Activated CD8-positive, alpha-beta T cell treated with anti-CD3 and anti-CD28 coated beads for 36 hours (primary cell): ENCODE results near the gene COL5A1. TPM values are rescaled to one million over a fixed set of nuclear protein-coding genes. Genes with fewer than 3 reads are reported as not detected.

Experiments used
- ATAC-seq: fragments of 200-7000 bp; cut with Tn5 transposase; one replicate; pipeline ENCODE4 v1.10.0; 2021; ENCODE audit warnings: mild to moderate bottlenecking, moderate library complexity
- CTCF ChIA-PET: fragments of 350-600 bp; sonication (Branson Sonifier 250); formaldehyde crosslinking; loops from one replicate; lab custom pipeline; 2021; ENCODE audit warnings: antibody characterized with exemption; lab: Charles Lee
- POLR2A ChIA-PET: fragments of 350-600 bp; sonication (Branson Sonifier 250); formaldehyde crosslinking; loops from one replicate; lab custom pipeline; 2021; ENCODE audit warnings: antibody characterized with exemption; lab: Charles Lee
- DNase-seq: peaks from one replicate; pipeline ENCODE4 v3.0.0-alpha.2; 2020
- H3K27ac Mint-ChIP-seq: one replicate; pipeline ENCODE4 v1.8.0; 2021; ENCODE audit warnings: mild to moderate bottlenecking, mixed read lengths
- H3K27me3 Mint-ChIP-seq: one replicate; pipeline ENCODE4 v1.8.0; 2021; ENCODE audit warnings: mixed read lengths
- H3K36me3 Mint-ChIP-seq: one replicate; pipeline ENCODE4 v1.8.0; 2021; ENCODE audit warnings: low read depth, mixed read lengths
- H3K4me1 Mint-ChIP-seq: one replicate; pipeline ENCODE4 v1.8.0; 2021; ENCODE audit warnings: low read depth, mixed read lengths
- H3K4me3 Mint-ChIP-seq: one replicate; pipeline ENCODE4 v1.8.0; 2021; ENCODE audit warnings: mild to moderate bottlenecking, moderate library complexity, mixed read lengths
- H3K9me3 Mint-ChIP-seq: one replicate; pipeline ENCODE4 v1.8.0; 2021; ENCODE audit warnings: mixed read lengths
- CTCF ChIP-seq: fragments of 200-600 bp; IDR thresholded peaks from one replicate; pipeline ENCODE4 v1.8.0; 2022; ENCODE audit warnings: antibody characterized with exemption, mild to moderate bottlenecking
- intact Hi-C: fragments of 100-400 bp; cut with micrococcal nuclease; formaldehyde crosslinking; loops from one replicate; pipeline ENCODE4 v1.10.0; 2022
- total RNA-seq, 2 experiments: library from RNA; stranded (reverse); gene quantifications; one replicate each; pipeline ENCODE4 v1.2.3, GENCODE V29; 2021

The COL5A1 gene
- total RNA-seq, 2 experiments from 2014 or later: 0.29 to 0.34 TPM

- no peak for DNase-seq
- CTCF ChIA-PET: interaction anchor here (1.0 kb wide), 1 partner anchor 243 kb away, joined by 3 read pairs; no protein-coding TSS in a partner anchor
- Mint-ChIP-seq H3K4me3 (no peak overlapping the region), H3K36me3 (no peaks in the 10 kb centered on the region), H3K27ac (no peak overlapping the region), H3K27me3 (peaks cover 1% of the 10 kb centered on the region), H3K4me1 (peaks cover 5% of the 10 kb centered on the region), H3K9me3 (no peaks in the 10 kb centered on the region)
- no peak for ATAC-seq
- intact Hi-C loops: no loop called here
- POLR2A ChIA-PET: no interaction called here
- TF ChIP-seq CTCF: no peak
Measured at GRCh38 chr9:134692573-134692860, 50.9 kb downstream of the COL5A1 start.

GRCh38 chr9:134693011-134693410 is 51.4 kb downstream of the COL5A1 start:
- H3K9me3 Mint-ChIP-seq: no peaks in the 10 kb centered on the region
- CTCF ChIA-PET: interaction anchor here (1.0 kb wide), 1 partner anchor 244 kb away, joined by 3 read pairs; no protein-coding TSS in a partner anchor
- no peak for DNase-seq
- TF ChIP-seq CTCF: no peak
- POLR2A ChIA-PET: no interaction called here
- peaks cover 5% of the 10 kb centered on the region for H3K4me1 Mint-ChIP-seq
- H3K36me3 Mint-ChIP-seq: no peaks in the 10 kb centered on the region
- H3K27ac Mint-ChIP-seq: no peak overlapping the region
- H3K27me3 Mint-ChIP-seq: peaks cover 1% of the 10 kb centered on the region
- no peak for ATAC-seq
- H3K4me3 Mint-ChIP-seq: no peak overlapping the region
- intact Hi-C loops: no loop called here

GRCh38 chr9:134693641-134694367 is 52.2 kb downstream of the COL5A1 start:
- Mint-ChIP-seq H3K27ac (no peak overlapping the region), H3K27me3 (peaks cover 1% of the 10 kb centered on the region), H3K4me1 (peaks cover 5% of the 10 kb centered on the region), H3K4me3 (no peak overlapping the region), H3K36me3 (no peaks in the 10 kb centered on the region), H3K9me3 (no peaks in the 10 kb centered on the region)
- POLR2A ChIA-PET: no interaction called here
- intact Hi-C loops: no loop called here
- DNase-seq: no peak
- TF ChIP-seq CTCF: no peak
- no peak for ATAC-seq
- CTCF ChIA-PET: no interaction called here

GRCh38 chr9:134694368-134694665 is 52.7 kb downstream of the COL5A1 start:
- CTCF ChIA-PET: no interaction called here
- no peak overlapping the region for H3K4me3 Mint-ChIP-seq
- intact Hi-C loops: no loop called here
- DNase-seq: no peak
- H3K36me3 Mint-ChIP-seq: no peaks in the 10 kb centered on the region
- peaks cover 5% of the 10 kb centered on the region for H3K4me1 Mint-ChIP-seq
- no peak for ATAC-seq
- no peaks in the 10 kb centered on the region for H3K9me3 Mint-ChIP-seq
- H3K27me3 Mint-ChIP-seq: peaks cover 1% of the 10 kb centered on the region
- no peak overlapping the region for H3K27ac Mint-ChIP-seq
- TF ChIP-seq CTCF: no peak
- POLR2A ChIA-PET: no interaction called here

GRCh38 chr9:134694714-134695113 is 53.1 kb downstream of the COL5A1 start:
- no peaks in the 10 kb centered on the region for H3K36me3 Mint-ChIP-seq
- ATAC-seq (no peak), DNase-seq (no peak)
- peaks cover 1% of the 10 kb centered on the region for H3K27me3 Mint-ChIP-seq
- intact Hi-C loops: no loop called here
- no peaks in the 10 kb centered on the region for H3K9me3 Mint-ChIP-seq
- POLR2A ChIA-PET: no interaction called here
- H3K4me1 Mint-ChIP-seq: peaks cover 5% of the 10 kb centered on the region
- no peak for TF ChIP-seq CTCF
- no peak overlapping the region for H3K27ac Mint-ChIP-seq
- CTCF ChIA-PET: no interaction called here
- H3K4me3 Mint-ChIP-seq: no peak overlapping the region
